ENCODE data around the gene ANKRD55.
"Not testable (repeated sequence)": the region's sequence is repeated elsewhere in the genome, so short reads cannot be mapped to it uniquely, and the experiment has no call there.

ANKRD55 gene

DNA sequence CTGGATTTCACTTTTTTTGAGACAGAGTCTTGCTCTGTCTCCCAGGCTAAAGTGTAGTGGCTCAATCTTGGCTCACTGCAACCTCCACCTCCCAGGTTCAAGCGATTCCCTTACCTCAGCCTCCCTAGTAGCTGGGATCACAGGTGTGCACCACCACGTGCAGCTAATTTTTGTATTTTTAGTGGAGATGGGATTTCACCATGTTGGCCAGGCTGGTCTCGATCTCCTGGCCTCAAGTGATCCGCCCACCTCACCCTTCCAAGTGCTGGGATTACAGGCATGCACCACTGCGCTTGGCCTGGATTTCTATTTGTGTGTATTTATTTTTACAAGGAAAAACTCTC is 154.0 kb downstream of the ANKRD55 start:
- DNase-seq (ENCODE audit: low read depth, low spot score): not testable (repeated sequence)

DNA sequence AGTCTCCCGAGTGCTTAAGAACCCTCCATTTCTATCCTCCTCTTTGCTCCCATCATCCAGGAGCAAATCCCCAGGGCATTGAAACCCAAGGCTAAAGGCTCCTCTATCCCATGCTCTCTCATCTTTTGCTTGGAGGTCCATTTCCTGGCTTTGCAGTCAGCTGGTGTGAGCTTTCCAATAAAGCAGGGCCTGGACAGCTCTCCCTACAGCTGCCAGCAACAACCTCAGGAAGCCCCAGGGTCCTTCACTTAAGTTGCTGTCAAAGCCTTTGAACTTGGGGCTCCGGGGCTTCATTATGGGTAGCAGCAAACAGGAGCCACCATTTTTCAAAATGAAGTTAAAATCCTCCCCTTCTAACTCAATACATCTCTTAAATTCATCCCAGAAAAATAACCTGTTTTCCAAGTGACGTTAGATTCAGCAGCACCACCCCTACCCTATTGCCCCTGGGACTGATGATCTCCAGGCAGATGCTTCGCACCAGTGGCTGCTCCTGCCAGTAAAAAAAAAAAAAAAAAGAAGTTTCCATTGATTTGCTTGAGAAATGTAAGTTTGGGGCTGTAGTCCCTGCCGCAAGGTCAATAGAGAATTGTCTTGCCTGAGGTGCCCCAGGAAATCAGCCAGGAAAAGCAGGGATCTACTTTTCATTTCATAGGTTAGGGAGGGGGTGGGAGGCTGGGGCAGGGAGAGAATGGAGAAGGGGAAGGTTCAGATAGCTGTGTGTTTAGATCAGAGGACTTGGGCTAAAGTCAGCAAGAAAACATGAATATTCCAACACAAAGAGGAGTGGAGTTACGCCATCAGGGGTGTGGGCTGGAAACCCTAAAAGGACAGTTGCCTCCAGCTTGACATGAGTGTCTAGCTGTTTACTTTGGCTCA is 154.6 kb downstream of the ANKRD55 start:
- DNase-seq (ENCODE audit: low read depth, low spot score): no peak

DNA sequence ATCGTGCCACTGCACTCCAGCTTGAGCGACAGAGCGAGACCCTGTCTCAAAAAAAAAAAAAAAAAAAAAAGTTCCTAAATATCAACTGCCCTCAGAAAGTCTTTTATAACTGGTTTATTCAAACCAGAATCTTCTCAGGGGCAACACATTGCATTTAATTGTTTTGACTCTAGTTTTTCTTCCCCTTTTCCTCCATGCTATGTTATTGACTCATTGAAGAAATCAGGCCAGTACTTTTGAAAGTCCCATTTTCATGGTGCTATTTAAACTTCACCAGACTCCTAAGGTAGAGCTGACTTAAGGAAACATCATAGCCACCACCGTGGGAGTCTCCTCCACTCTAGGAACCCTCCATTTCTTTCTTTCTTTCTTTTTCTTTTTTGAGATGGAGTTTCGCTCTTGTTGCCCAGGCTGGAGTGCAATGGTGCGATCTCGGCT is 155.3 kb downstream of the ANKRD55 start:
- DNase-seq (ENCODE audit: low read depth, low spot score): no peak

DNA sequence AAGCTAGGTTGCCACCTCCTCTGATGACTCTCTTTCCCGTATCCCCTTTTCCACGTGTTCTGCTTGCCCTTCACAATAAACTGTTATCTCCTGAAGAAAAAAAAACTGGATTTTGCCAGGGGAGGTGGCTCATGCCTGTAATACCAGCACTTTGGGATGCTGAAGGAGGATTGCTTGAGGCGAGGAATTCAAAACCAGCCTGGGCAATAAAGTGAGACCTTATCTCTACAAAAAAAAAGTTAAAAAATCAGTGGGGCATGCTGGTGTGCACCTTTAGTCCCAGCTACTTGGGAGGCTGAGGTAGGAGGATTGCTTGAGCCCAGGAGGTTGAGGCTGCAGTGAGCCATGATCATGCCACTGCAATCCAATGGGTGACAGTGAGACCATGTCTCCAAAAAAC is 156.6 kb downstream of the ANKRD55 start:
- DNase-seq (ENCODE audit: low read depth, low spot score): no peak

DNA sequence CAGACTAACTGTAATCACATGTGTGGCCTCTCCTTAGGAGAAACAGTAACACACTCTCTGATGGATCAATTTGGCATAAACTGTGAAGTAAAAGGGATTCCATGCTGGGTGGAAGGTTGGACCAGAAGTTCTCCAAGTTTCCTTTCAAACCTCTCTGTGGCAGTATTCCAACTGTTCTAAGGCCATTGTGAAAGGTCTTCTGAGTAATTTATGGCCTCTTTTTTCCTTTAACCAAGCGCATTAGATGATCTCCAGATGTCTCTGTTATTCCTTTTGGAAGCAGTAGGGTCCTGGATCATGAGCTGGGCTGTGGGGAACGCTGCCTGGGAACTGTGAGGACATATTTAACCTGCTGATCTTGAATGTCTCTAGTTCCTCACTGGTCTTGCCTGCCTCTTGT is 157.8 kb downstream of the ANKRD55 start:
- no peak for DNase-seq (ENCODE audit: low read depth, low spot score)

DNA sequence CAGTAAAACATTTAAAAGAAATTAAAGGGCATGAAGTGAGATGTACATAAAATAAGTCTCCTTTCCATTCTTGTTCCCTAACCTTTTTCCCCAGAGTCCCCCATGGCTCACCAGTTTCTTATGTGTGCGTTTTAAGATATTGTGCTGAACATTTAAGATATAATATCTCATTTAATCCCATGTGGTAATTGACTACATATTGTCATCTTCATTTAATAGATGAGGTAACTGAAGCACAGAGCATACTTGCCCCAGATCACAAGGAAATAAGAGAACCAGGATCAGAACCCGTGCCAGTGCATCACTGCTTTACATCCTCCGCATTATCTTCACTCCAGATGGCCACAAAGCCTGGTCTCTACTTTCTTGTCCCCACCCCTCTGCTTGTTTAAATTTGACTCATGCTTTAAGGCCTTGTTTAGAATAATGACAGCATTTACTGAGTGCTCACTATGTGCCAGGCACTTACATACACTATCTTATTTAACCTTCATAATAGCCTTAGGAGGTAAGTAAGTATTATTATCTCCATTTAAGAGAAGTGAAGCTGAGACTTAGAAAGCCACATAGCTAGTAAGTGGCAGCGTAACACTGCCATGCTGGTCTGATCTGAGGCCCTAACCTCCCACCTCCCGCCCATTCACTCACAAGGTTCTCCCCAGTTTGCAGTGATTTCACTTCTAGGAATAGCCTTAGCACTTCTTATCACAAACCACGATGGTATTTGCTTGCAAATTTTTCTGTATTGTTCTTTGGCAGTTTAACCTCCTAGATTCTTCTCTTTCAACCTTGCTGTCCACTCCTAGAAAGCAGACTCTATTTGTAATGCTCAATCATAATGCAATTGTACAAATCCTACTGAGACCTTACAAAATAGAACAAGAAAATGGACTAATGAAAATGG is 160.0 kb downstream of the ANKRD55 start:
- DNase-seq (ENCODE audit: low read depth, low spot score): no peak

DNA sequence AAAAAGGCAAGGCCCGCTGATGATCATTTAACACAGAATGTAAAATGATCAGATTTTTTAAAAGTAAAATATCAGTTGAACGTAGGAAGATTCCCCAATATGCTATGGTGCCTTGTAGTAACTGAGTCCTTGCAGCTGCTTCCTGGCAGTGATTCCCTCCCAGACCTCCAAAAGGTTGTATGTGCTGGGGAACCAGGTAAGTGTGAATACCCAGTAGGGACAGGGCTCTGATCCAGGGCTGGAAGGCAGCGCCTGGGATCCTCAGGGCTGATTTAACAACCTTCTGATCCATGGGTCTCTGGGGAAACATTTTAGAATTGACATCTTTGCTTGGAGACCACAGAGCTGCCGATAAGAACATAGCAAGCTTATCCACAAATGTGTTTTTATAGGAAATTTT is 161.7 kb downstream of the ANKRD55 start:
- no peak for DNase-seq (ENCODE audit: low read depth, low spot score)

DNA sequence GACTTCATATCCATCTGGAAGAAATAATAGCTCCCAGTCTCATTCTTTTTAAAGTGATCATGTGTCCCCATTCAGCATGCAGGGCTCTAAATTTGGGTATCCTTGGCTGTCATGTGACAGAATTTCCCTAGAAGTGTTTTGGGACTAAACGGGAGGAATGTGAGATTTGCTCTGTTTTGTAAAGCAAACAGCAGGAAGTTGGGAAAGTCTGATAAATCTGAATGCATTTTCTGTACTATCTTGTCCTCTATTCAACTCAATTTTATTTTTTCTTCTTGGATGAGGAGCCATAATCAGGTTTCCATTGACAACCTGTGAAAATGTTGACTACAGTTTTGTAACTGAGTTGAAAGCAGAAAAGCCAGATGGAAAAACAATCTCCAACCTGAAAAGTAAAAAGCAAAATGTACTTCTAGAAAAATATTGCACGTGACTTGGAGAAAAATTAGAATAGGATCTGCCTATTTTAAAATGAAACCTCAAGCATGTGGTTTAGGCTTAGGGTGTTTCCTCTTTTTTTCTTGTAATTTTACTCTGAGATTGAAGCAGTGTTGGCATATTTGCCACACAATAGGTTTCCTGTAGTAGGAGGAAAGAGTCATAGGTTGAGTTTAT is 162.2 kb downstream of the ANKRD55 start:
- no peak for DNase-seq (ENCODE audit: low read depth, low spot score)

DNA sequence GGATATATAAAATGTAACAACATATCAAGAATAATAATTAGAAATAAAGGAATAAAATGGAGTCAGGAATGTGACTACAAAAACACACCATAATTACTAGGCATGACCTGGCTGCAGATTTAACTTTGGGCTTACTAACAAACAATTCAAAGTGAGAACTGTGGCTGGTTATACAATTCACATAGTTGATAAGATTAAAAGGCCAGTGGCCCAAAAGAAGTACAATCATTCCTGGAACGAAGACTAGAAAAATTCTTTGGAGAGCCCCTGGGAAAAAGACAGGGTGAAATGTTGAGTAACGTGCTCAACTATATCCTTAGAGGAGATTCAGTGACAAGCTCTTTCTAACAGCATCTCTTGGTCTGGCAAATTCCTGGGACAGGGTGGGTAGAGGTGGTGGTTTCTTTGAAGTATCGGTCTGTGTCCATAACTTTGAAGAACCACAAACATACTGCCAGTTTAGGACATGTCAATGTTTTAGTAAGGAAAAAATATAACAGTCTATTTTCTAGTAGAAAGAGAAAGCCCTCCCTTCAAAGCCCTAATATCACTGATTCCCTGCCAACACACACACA is 163.4 kb downstream of the ANKRD55 start:
- peak; percentile 39 for DNase-seq (ENCODE audit: low read depth, low spot score)

DNA sequence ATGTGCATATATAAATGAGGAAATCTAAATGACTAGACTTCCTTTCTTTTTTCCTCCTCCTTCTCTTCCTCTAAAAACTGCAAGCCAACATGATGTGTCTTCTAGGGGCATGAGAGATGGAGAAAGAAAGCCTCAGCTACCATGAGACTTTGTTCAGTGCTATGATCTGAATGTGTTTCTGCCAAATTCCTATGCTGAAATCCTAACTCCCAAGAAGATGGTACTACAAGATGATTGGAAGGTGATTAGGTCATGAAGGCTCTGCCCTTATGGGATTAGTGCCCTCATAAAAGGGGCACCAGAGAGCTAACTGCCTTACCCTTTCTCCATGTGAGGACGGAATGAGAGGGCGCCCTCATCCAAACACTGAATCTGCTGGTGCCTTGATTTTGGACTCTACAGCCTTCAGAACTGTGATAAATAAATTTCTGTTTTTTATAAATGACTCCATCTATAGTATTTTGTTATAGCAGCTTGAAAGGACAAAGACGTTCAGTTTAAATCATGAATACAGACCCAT is 166.1 kb downstream of the ANKRD55 start:
- no peak for DNase-seq (ENCODE audit: low read depth, low spot score)

DNA sequence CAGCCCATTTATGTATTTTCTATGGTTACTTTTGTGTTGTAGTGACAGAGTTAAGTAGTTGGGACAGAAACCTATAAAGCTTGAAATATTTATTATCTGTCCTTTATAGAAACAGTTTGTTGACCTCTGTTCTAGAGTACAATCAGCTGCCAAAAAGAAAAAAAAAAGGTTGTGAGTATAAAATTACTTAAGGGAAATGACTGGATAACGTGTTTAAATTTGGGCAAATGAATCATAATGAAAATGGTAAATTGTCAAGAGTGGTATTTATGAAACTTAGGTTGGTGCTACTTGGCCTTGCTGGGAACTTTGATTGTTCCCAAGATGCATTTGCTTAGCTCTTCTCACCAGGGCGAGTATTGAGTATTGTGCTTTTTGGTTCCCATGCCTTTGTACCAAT is 168.1 kb downstream of the ANKRD55 start:
- DNase-seq (ENCODE audit: low read depth, low spot score): no peak

DNA sequence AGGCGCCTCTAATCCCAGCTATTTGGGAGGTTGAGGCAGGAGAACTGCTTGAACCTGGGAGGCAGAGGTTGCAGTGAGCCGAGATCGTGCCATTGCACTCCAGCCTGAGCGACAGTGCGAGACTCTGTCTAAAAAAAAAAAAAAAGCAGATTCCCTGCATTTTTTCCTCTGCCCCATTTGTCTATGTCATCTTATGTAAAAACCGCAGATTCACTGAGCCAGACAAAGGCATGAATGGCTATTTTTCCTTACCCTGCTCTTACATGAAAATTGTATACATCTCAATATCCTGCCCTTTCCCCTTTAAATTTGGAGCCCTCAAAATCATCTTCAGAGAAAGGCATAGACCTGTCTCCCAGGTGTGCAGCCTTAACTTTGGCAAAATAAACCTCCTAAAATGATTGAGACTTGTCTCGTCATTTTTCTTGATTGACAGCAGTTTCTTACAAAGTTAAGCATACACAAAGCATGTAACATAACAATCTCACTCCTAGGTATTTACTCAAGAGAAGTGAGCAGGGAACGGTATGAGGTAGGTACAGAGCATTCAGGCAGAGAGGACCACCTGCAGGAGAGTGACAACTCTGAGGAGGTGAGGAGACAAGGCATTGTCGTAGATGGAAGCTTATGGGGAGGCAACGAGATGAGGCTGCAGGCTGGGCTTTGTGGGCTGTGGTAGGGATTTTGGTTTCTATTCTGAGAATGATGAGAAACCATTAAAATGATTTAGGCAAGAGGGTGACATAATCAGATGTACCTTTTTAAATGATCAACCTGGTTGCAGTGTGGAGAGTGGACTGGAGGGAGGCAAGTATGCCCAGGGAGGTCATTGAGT is 172.6 kb downstream of the ANKRD55 start:
- no peak for DNase-seq (ENCODE audit: low read depth, low spot score)

DNA sequence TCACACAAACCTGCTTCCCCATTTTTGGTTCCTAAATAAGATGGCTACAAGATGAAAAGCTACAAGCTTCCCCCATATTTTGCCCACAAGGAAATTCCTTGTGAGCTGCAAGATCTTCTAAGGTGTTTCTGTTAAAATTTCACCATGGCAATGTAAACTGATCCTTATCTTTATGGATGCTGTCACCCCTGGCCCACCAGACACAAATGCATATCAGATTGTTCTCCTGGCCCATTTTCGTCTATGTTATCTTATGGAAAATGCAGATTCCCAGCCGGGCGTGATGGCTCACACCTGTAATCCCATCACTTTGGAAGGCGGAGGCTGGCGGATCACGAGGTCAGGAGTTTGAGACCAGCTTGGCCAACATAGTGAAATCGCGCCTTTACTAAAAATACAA is 173.3 kb downstream of the ANKRD55 start:
- DNase-seq (ENCODE audit: low read depth, low spot score): no peak

DNA sequence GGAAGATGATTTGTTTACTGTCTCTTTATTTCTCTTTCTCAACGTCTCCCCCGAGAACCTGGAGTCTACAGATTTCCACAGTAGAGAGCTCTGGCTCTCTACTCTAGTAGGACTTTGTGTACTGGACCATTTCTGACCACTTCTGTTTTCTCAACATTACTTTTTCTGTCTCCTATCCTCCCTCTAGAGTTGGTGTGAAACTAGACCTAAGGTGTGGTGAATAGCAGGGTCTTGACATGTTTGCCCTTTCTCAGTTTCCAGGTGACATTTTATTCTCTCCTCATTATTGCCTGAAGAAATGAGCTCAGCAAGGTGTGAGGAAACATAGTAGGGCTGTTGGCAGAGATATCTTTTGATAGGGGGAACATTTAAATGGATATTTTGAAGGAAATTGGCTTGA is 176.3 kb downstream of the ANKRD55 start:
- no peak for DNase-seq (ENCODE audit: low read depth, low spot score)

DNA sequence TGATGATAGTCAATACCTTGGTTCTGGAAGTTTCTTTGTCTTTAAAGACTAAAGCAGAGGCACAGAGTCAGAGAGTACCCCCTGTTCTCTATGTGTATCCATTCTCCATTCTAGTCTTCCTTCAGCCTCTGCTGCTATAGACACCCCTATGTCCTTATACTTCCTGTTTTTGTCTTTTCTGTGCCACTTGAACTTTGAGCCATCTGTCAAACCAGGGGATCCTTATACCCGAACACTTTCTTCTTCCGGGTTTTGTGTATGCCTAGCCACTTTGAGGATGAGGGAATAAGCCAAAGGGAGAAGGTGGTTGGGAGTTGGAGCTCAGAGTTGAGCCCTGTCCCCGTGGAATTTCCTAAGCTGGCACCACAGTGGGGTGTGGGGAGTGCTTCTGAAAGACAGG is 177.3 kb downstream of the ANKRD55 start:
- DNase-seq (ENCODE audit: low read depth, low spot score): no peak

DNA sequence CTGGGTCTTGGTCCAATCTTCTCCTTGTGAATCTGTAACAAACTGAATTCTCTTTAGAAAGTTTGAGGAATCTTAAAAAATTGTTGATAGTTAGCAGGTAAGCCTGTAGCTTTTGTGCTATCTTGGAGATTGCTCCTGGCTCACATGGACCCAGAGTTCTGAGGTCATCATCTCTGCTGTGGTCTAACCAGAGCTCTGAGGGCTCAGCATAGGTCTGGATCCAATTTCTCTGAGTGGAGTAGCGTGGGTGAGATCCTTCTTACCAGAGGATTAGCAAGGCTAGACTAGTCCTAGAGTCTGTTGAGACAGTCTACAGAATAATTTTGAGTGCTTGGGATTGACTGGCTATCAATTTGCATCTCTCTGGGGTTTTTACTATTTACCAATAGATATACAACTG is 177.8 kb downstream of the ANKRD55 start:
- no peak for DNase-seq (ENCODE audit: low read depth, low spot score)

DNA sequence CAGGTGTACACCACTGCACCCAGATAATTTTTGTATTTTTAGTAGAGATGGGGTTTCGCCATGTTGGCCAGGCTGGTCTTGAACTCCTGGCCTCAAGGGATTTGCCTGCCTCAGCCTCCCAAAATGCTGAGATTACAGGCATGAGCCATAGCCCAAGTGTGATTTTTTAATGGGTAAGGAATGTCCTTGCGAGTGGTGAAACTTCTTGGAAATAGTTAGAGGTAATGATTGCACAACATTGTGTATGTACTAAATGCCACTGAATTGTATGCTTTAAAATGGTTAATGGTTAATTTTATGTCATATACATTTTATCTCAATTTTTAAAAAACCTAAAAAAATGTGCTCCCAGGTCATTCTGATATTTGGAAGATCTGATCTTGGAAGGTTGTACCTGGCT is 178.5 kb downstream of the ANKRD55 start:
- no peak for DNase-seq (ENCODE audit: low read depth, low spot score)

DNA sequence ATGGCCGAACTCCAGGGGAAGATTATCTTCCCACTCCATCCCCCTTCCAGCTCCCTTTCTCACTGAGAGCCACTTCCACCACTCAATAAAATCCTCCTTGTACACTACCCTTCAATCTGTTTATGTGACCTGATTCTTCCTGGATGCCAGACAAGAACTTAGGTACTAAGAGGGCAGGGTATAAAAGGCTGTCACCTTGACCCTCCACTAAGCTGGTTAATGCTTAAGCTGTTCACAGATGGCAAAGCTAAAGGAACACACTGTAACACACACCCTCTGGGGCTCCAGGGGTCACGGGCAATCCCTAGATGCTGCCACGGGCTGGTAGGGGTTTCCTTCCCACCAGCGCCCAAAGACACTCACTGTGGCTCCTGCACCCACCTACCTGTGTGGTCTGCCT is 179.8 kb downstream of the ANKRD55 start:
- DNase-seq (ENCODE audit: low read depth, low spot score): no peak

DNA sequence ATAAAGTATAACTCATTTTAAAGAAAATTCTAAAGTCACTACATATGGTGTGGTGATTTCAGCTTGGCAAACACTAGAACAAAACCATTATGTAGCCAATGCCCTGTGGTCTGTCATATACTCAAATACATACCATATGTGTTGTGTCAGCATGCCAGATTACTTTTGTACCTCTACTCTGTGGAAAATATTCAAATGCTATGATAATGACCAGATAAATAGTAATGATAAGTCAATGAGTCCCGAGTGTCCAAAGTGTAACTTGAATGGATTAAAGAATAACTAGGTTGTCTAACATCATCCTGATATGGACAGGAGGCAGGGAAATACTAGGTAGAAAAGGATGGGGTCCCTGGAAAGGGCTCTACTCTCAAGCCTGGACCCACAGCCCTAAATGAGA is 180.4 kb downstream of the ANKRD55 start:
- no peak for DNase-seq (ENCODE audit: low read depth, low spot score)

DNA sequence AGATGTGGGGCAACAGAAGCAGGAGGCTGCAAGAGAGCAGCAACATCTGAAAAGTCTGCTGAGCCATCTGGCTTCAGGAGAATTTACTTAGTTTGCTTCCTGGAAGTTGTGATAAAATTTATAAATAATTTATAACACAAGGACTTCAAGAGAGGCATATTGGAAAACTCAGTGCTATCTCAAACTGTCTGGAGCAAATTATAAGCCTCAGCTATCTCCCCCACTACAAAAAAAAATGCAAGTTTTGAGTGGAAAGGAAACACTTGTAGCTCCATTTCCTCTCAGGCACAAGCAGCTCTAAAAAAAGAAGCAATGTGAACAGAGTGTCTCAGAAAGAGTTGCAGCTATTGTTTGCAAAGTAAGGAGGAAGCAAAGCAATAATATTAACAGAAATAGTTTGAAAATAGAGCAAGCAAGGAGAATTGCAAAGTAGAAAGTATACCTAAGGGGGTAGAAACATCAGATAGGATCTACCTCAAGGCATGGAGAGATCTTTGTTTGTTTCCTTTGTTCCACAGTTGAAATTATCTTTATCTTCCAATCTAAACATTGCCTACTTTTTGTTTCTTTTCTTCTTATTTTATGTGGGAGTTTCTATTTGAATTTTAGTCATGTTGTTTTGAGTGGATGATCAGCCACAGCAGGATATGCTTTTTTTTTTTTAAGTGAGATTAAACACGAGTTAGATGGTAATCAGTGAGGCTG is 182.4 kb downstream of the ANKRD55 start:
- DNase-seq (ENCODE audit: low read depth, low spot score): no peak

Measured in astrocyte of the hippocampus (primary cell).